Peyer's patch (tissue), 4 donors: ENCODE measurements around the gene INTS7.

ENCODE experiments used
- CTCF ChIP-seq, 6 experiments: fragments of 450-650 bp in 4 of 6; fragments of 200-600 bp in 2 of 6; sonication (generic) in 1 of 6; IDR thresholded peaks; one replicate each; pipeline ENCODE4 v1.5.1; 2017 to 2019; ENCODE audit warnings: antibody characterized with exemption in 6 of 6, mild to moderate bottlenecking in 3 of 6, moderate library complexity in 1 of 6
- POLR2A ChIP-seq, 2 donors: fragments of 450-650 bp; IDR thresholded peaks; one replicate each; pipeline ENCODE4 v1.5.1; 2017; ENCODE audit warnings: antibody characterized with exemption in 2 of 2, mild to moderate bottlenecking in 2 of 2, moderate library complexity in 2 of 2

- no peak for TF ChIP-seq POLR2A (IDR thresholded peaks at IDR 0.05)
- no peak for TF ChIP-seq CTCF (IDR thresholded peaks at IDR 0.05)
Observed at GRCh38 chr1:211928993-211929637, 106.2 kb downstream of the INTS7 start.
